Esophagus squamous epithelium (tissue), 5 donors: Measurements from ENCODE around the gene SEMA4D. TPM values are rescaled to one million over a fixed set of nuclear protein-coding genes. Genes with fewer than 3 reads are reported as not detected.
A peak's percentile ranks its signal among the peaks of the same experiment; 100 is the strongest.

ENCODE experiments used
- DNase-seq: peaks from one replicate; lab custom pipeline; 2025; lab: John Stamatoyannopoulos, UW
- H3K27ac ChIP-seq, 4 donors: fragments of 200-600 bp; sonication (generic); one replicate each; pipeline ENCODE4 v1.5.1; 2016 to 2019; ENCODE audit warnings: mild to moderate bottlenecking in 1 of 4
- H3K27me3 ChIP-seq, 4 donors: fragments of 200-600 bp; sonication (generic); 1 replicate in 3 of 4; 2 replicates in 1 of 4; pipeline versions ENCODE4 v1.5.1 to v1.6.0; 2017 to 2021; ENCODE audit warnings: antibody characterized with exemption in 1 of 4
- H3K36me3 ChIP-seq, 3 donors: fragments of 200-600 bp; sonication (generic); one replicate each; pipeline ENCODE4 v1.5.1; 2016 to 2019
- H3K4me1 ChIP-seq, 3 donors: fragments of 200-600 bp; sonication (generic); one replicate each; pipeline ENCODE4 v1.5.1; 2017 to 2019
- H3K4me3 ChIP-seq, 4 donors: fragments of 200-600 bp; sonication (generic); 1 replicate in 3 of 4; 2 replicates in 1 of 4; pipeline ENCODE4 v1.5.1; 2016 to 2019; ENCODE audit warnings: mild to moderate bottlenecking in 2 of 4, moderate library complexity in 1 of 4
- H3K9me3 ChIP-seq, 3 donors: fragments of 200-600 bp; sonication (generic); one replicate each; pipeline ENCODE4 v1.5.1; 2016 to 2019
- CTCF ChIP-seq, 6 experiments: fragments of 450-650 bp in 4 of 6; fragments of 200-600 bp in 2 of 6; sonication (generic) in 2 of 6; IDR thresholded peaks; one replicate each; pipeline ENCODE4 v1.5.1; 2016 to 2019; ENCODE audit warnings: antibody characterized with exemption in 6 of 6, mild to moderate bottlenecking in 4 of 6, moderate library complexity in 4 of 6
- POLR2A ChIP-seq, 4 donors: fragments of 450-650 bp; IDR thresholded peaks; one replicate each; pipeline ENCODE4 v1.6.1; 2017; ENCODE audit warnings: antibody characterized with exemption in 4 of 4, mild to moderate bottlenecking in 4 of 4, moderate library complexity in 3 of 4
- WGBS, 2 donors: methylation state at CpG; one replicate each; pipeline ENCODE4 v1.1.5; 2018; 5-methylcytosine and 5-hydroxymethylcytosine counted together
- intact Hi-C: fragments of 100-400 bp; cut with DNase I; formaldehyde crosslinking; loops from one replicate; pipeline ENCODE4 v1.15.0; 2022
- total RNA-seq, 4 donors: library from RNA; depleted of rRNA; stranded (reverse); fragments of >200 nt; gene quantifications; one replicate each; pipeline ENCODE4 v1.1.0, GENCODE V29; 2016
- donor health status: DM: yes; HTN: yes; CAD: no.

The SEMA4D gene
- total RNA-seq, 4 donors from 2014 or later, result 12.8 to 52.0 (median 20.5) TPM

- Histone ChIP-seq H3K4me3 (no peak overlapping the region), H3K27ac (peak overlapping the region in 3 of 4 donors; percentile 46 to 73 (median 57)), H3K36me3 (no peaks in the 10 kb centered on the region), H3K4me1 (peaks cover 16 to 55% (median 23%) of the 10 kb centered on the region in 3 donors), H3K9me3 (no peaks in the 10 kb centered on the region), H3K27me3 (no peaks in the 10 kb centered on the region)
- no peak for DNase-seq
- intact Hi-C loops, result no loop called here
- 82 to 83% methylated on average over 2 to 3 of the region's 3 CpGs for WGBS, 2 donors
- no peak for TF ChIP-seq CTCF (IDR thresholded peaks at IDR 0.05)
Measured at GRCh38 chr9:89519366-89519805, 21.5 kb upstream of the SEMA4D start.

GRCh38 chr9:89518466-89519365 is 20.8 kb upstream of the SEMA4D start:
- DNase-seq, result no peak

GRCh38 chr9:89515416-89515815 is 17.5 kb upstream of the SEMA4D start:
- 46 to 49% methylated on average over 6 of the region's 6 CpGs for WGBS, 2 donors
- peak overlapping the region in 3 of 4 donors; percentile 17 to 38 (median 19) for H3K27ac ChIP-seq
- H3K27me3 ChIP-seq, result peaks cover 0 to 6% (median 0%) of the 10 kb centered on the region in 4 donors
- no peaks in the 10 kb centered on the region for H3K36me3 ChIP-seq
- H3K4me1 ChIP-seq, result peaks cover 7 to 29% (median 12%) of the 10 kb centered on the region in 3 donors
- H3K4me3 ChIP-seq, result no peak overlapping the region
- no peaks in the 10 kb centered on the region for H3K9me3 ChIP-seq
- no peak for DNase-seq
- intact Hi-C loops, result no loop called here
- TF ChIP-seq CTCF (IDR thresholded peaks at IDR 0.05), result no peak
- no peak for TF ChIP-seq POLR2A (IDR thresholded peaks at IDR 0.05)

More at GRCh38 chr9:89518466-89519365, 20.8 kb upstream of the SEMA4D start:
- intact Hi-C loops, result no loop called here
- H3K9me3 ChIP-seq, result no peaks in the 10 kb centered on the region
- TF ChIP-seq POLR2A (IDR thresholded peaks at IDR 0.05), result no peak
- no peak for TF ChIP-seq CTCF (IDR thresholded peaks at IDR 0.05)
- peaks cover 12 to 48% (median 20%) of the 10 kb centered on the region in 3 donors for H3K4me1 ChIP-seq
- H3K4me3 ChIP-seq, result no peak overlapping the region
- no peaks in the 10 kb centered on the region for H3K36me3 ChIP-seq
- no peaks in the 10 kb centered on the region for H3K27me3 ChIP-seq
- peak overlapping the region in 2 of 4 donors; percentile 57 to 73 for H3K27ac ChIP-seq
- WGBS, 2 donors, result 87 to 93% methylated on average over 4 to 5 of the region's 6 CpGs

- peak overlapping the region in 1 of 4 donors; percentile 38 for H3K27ac ChIP-seq
- H3K4me1 ChIP-seq, result peaks cover 7 to 24% (median 11%) of the 10 kb centered on the region in 3 donors
- WGBS, 2 donors, result 77 to 83% methylated on average over 6 of the region's 6 CpGs
- peaks cover 0 to 6% (median 0%) of the 10 kb centered on the region in 4 donors for H3K27me3 ChIP-seq
- no peak for DNase-seq
- H3K36me3 ChIP-seq, result no peaks in the 10 kb centered on the region
- H3K9me3 ChIP-seq, result no peaks in the 10 kb centered on the region
- intact Hi-C loops, result no loop called here
- H3K4me3 ChIP-seq, result no peak overlapping the region
- TF ChIP-seq POLR2A (IDR thresholded peaks at IDR 0.05) (no peak), CTCF (IDR thresholded peaks at IDR 0.05) (no peak)
Measured at GRCh38 chr9:89514956-89515355, 17.0 kb upstream of the SEMA4D start.

- intact Hi-C loops, result no loop called here
- H3K9me3 ChIP-seq, result no peaks in the 10 kb centered on the region
- H3K4me1 ChIP-seq, result peaks cover 6 to 18% (median 7%) of the 10 kb centered on the region in 3 donors
- no peak overlapping the region for H3K4me3 ChIP-seq
- H3K27ac ChIP-seq, result no peak overlapping the region
- TF ChIP-seq CTCF (IDR thresholded peaks at IDR 0.05) (no peak), POLR2A (IDR thresholded peaks at IDR 0.05) (no peak)
- H3K36me3 ChIP-seq, result no peaks in the 10 kb centered on the region
- no peak for DNase-seq
- H3K27me3 ChIP-seq, result peaks cover 0 to 6% (median 0%) of the 10 kb centered on the region in 4 donors
- 68 to 69% methylated on average over 5 of the region's 5 CpGs for WGBS, 2 donors
Measured at GRCh38 chr9:89514337-89514736, 16.4 kb upstream of the SEMA4D start.
